ENCODE measurements around the gene NMT1.
"Not testable (repeated sequence)": the region's sequence is repeated elsewhere in the genome, so short reads cannot be mapped to it uniquely, and the experiment has no call there.

Gene NMT1

GRCh38 chr17:45038728-45039634 is 22.1 kb upstream of the NMT1 start:
- DNase-seq = no peak

- no peak for DNase-seq
These were observed 20.7 kb upstream of the NMT1 start for GRCh38 chr17:45040459-45040858.

- DNase-seq = no peak
These were observed 18.6 kb upstream of the NMT1 start for GRCh38 chr17:45042346-45043120.

GRCh38 chr17:45043813-45044540 is 17.1 kb upstream of the NMT1 start:
- no peak for DNase-seq

GRCh38 chr17:45046537-45047125 is 14.5 kb upstream of the NMT1 start:
- no peak for DNase-seq

- no peak for DNase-seq
These were observed 12.1 kb upstream of the NMT1 start for GRCh38 chr17:45048795-45049563.

GRCh38 chr17:45050481-45051059 is 10.5 kb upstream of the NMT1 start:
- DNase-seq = no peak

GRCh38 chr17:45051060-45051719 is 9.9 kb upstream of the NMT1 start, which contains the start of gene DCAKD:
DCAKD (minus strand) TSS chr17:45051632; CDS start chr17:45034885, 16,747 bp downstream.
- peak; percentile 84 for DNase-seq

GRCh38 chr17:45051720-45052051 is 9.4 kb upstream of the NMT1 start:
- not testable (repeated sequence) for DNase-seq

- DNase-seq = no peak
These were observed 8.9 kb upstream of the NMT1 start for GRCh38 chr17:45052052-45052772.

GRCh38 chr17:45060382-45060796 is 728 bp upstream of the NMT1 start:
- DNase-seq = no peak

- no peak for DNase-seq
These were observed 589 bp downstream of the NMT1 start for GRCh38 chr17:45061606-45062205.

GRCh38 chr17:45063198-45063597 is 2.1 kb downstream of the NMT1 start:
- no peak for DNase-seq

GRCh38 chr17:45067637-45068036 is 6.5 kb downstream of the NMT1 start:
- DNase-seq = no peak

- no peak for DNase-seq
These were observed 8.9 kb downstream of the NMT1 start for GRCh38 chr17:45070001-45070400.

- no peak for DNase-seq
These were observed 9.7 kb downstream of the NMT1 start for GRCh38 chr17:45070809-45071208.

- DNase-seq = no peak
These were observed 12.4 kb downstream of the NMT1 start for GRCh38 chr17:45073414-45074070.

- DNase-seq = no peak
These were observed 16.5 kb downstream of the NMT1 start for GRCh38 chr17:45077643-45078042.

- DNase-seq = no peak
These were observed 20.1 kb downstream of the NMT1 start for GRCh38 chr17:45081047-45081703.

Data from activated gamma-delta T cell (primary cell).